Activated CD4-positive, alpha-beta T cell treated with anti-CD3 and anti-CD28 coated beads for 24 hours (primary cell): ENCODE measurements around the gene MOCS1.

Experiments used
- DNase-seq, 2 donors: peaks; one replicate each; pipeline ENCODE4 v3.0.0-alpha.2; 2020; ENCODE audit warnings: low read depth in 2 of 2

MOCS1 gene

DNA sequence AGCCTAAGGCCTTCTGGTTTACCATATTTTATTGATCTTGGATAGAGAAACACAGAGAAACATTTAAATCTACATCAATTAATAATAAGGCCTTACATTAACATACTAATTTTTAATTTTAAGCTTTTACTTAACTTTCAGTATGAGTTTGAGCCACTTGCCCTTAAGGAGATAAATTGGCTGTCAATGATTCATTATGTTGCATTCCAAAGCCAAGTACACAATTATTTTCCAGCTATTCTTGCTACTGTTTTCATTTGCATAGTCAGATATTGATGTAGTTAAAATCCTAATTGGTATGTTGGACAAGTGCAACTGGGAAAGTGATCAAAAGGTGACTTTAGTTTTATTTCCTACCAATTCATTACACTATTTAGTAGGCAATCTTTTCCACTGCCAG is 58.2 kb downstream of the MOCS1 start:
- DNase-seq: no peak

DNA sequence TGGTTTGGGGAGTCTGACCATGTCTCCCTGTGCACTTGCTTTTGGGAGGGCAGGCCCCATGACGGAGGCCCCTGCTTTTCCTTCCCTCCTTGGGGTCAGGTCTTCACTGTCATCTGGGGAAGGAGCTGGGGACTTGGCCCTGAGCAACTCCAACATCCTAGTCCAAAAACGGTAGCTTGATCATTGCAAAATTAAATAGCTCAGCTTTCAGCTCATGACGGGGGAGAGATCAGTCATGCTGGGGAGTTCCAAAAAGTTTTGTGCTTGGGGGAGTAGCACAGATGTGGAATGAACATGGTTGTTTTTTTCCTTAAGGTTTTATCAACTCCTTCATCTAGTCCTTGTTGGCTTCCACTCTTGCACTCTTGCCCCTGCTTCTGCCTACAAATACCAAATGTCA is 60.8 kb downstream of the MOCS1 start:
- DNase-seq: no peak

DNA sequence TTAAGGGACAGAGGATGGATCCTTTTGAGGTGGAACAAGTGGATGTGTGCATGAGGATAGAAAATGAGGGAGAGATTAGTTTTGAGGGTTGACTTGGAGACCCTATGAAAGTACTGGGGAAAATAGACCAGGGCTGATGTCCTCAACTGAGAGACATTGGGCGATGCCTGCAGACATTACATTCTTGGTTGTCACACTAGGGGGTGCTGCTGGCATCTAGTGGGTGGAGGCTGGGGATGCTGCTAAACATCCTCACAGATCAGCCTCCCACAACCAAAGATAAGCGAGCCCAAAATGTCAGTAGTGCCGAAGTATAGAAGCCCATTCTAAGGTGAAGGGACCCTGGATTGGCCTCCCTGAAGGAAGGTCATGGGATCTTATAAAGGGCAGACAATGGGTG is 63.3 kb downstream of the MOCS1 start:
- no peak for DNase-seq

DNA sequence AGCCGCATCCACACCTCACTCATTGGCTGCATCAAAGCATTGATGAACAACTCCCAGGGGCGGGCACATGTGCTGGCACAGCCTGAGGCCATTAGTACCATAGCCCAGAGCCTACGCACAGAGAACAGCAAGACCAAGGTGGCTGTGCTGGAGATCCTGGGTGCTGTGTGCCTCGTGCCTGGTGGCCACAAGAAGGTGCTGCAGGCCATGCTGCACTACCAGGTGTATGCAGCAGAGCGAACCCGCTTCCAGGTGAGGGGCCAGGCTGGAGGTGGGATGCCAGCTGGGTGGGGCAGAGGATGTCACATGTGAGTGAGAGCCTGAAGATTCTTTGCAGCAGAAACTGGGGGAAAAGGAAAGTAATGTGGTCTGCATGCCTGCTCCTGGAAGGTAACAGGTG is 66.7 kb downstream of the MOCS1 start:
- no peak for DNase-seq

DNA sequence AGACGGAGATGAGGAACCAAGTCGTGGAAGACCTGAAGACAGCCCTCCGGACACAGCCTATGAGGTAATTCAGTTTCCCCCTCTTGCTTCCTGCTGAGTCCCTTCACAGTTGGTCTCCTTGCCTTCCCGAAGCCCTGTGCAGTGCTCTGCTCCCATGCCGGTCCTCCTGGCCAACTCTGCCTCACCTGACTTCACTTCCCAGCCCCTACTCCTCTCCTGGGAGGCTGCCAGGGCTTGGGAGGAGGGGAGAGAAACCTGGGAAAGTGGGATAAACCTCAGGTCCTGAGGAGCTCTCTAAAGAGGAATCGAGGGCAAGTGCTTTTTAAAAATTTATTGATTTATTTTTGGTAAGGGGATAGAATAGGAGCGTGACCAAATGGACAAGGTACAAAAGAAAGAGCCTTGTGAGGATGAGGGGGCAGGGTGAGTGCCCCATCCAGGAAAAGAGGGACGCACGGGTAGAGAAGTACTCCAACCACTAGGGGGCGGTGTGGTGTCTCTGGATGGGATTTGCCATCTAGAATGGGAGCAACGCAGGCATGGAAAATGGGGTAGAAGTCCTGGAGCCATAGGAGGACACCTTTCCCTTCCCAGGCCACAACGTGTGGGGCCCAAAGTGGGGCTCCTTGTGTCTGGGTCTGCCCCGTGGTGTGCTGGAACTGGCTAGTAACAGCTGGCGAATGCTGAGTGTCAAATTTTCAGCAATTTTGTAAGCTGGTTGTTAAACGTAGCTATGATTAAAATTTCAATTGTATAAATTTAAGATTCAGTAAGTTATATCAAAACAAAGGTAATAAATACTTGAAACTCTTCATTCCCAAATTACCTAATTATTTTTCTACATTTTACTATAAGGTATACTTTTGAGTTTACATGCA is 69.0 kb downstream of the MOCS1 start:
- DNase-seq: peak; percentile 46 to 48

DNA sequence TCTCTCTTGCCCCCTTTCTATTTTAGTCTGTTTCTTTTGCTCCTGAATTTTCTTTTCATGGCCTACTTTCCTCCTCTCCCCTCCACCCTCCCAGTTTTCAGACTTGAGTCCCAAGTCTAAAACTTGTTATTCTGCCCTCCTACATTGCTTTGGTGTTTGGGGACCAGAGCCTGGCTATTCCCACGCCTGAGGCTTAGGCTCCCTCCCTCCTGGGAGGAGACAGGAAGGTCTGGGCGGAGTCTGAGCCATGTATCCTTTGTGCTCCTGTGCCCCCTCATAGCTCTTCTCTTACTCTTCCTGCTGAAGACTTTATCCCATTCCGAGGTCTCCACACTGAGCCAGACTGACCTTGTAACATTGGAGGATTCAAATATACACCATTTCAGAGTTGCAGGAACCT is 72.6 kb downstream of the MOCS1 start:
- no peak for DNase-seq

DNA sequence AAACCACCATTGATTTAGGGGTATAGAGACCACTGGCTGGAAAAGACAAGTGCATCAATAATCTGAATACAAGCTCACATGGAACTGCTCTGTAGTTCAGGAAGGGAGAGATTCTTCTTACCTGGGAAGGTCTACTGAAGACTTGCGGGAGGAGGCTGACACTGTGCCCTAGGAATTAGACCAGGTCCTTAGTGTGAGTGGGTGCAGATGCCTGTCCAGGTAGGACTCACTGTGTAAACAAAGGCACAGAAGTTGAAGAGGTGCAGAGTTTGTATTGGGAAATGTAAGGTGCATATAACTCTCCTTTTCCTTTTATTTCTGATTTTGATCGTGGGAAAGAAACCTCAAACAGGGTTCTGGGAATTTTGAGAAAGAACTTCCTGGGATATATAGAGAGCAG is 75.2 kb downstream of the MOCS1 start:
- DNase-seq: no peak

DNA sequence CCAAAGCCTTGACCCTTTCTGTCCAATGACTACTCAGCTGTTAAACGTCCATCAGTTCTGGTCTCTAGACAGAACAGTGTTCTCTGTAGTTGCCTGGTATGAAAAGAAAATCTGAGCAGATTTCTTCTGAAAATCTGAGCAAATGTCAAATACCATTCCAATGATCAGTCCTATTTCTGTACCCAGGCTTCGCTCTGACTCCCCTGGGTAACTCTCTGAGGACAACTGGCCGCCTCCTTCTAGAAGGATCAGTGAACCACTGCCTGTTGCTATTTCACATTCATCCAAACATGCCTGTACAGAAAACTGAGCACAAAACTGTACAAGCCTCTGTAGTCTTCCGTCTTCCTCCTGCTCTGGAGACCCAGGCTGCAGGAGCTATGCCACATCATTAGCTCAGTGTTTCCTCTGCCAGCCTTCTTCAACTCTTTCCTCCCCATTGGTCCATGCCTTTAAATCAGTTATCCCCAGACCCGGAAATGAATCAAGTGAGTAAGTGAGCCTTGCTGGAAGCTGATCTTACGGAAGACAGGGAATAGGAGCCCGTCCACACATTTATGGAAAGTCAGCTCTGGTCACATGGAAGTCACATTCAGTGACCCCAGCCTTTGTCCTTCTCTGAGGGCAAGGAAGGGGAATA is 78.8 kb downstream of the MOCS1 start:
- no peak for DNase-seq
